HFF-Myc (cell line): Measurements from ENCODE around the gene HMGN4.
"Not testable (repeated sequence)": the region's sequence is repeated elsewhere in the genome, so short reads cannot be mapped to it uniquely, and the experiment has no call there.

ENCODE experiments used
- DNase-seq: peaks from one replicate; pipeline ENCODE4 v3.0.0-alpha.2; 2011; ENCODE audit warnings: low read depth; ENCODE audit errors: extremely low read depth
- H3K4me3 ChIP-seq: replicated peaks from 2 replicates; pipeline ENCODE4 v1.5.1; 2011; ENCODE audit warnings: low read depth, mild to moderate bottlenecking, control low read depth, low read length
- TF ChIP-seq, protein P1 (sequence below): IDR thresholded peaks from 2 replicates; pipeline ENCODE4 v1.5.1; 2012; ENCODE audit warnings: mild to moderate bottlenecking, low read depth, low read length, control low read depth; ENCODE audit errors: missing control alignments

Gene HMGN4

DNA sequence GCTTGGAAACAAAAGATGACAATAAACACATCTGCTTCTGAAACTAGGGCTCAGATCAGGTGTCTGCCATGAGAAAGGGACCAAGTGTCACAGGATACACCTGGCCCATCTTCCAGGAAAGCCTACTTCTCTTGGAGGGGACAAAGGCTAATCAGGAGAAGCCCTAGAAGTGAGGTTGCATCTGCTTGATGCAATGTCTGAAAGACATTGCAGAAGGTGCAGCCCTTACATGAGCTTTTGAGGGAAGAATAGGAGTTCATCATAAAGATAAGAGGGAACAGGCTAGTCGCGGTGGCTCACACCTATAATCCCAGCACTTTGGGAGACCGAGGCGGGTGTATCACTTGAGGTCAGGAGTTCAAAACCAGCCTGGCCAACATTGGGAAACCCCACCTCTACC, 40.6 kb upstream of the HMGN4 start:
- TF ChIP-seq, protein P1, sequence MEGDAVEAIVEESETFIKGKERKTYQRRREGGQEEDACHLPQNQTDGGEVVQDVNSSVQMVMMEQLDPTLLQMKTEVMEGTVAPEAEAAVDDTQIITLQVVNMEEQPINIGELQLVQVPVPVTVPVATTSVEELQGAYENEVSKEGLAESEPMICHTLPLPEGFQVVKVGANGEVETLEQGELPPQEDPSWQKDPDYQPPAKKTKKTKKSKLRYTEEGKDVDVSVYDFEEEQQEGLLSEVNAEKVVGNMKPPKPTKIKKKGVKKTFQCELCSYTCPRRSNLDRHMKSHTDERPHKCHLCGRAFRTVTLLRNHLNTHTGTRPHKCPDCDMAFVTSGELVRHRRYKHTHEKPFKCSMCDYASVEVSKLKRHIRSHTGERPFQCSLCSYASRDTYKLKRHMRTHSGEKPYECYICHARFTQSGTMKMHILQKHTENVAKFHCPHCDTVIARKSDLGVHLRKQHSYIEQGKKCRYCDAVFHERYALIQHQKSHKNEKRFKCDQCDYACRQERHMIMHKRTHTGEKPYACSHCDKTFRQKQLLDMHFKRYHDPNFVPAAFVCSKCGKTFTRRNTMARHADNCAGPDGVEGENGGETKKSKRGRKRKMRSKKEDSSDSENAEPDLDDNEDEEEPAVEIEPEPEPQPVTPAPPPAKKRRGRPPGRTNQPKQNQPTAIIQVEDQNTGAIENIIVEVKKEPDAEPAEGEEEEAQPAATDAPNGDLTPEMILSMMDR: no peak
- DNase-seq: no peak
- no peak overlapping the region for H3K4me3 ChIP-seq

GRCh38 chr6:26500102-26500501, 38.1 kb upstream of the HMGN4 start, which contains the start of gene BTN1A1:
Gene BTN1A1 (plus strand): TSS chr6:26500303. CDS start chr6:26501287, 984 bp downstream.
- TF ChIP-seq, protein P1: no peak
- no peak for DNase-seq
- no peak within 1 kb of the TSS for H3K4me3 ChIP-seq

GRCh38 chr6:26501482-26501986, 36.6 kb upstream of the HMGN4 start:
- DNase-seq: no peak
- H3K4me3 ChIP-seq: 0 out of 2 replicates have a peak overlapping the region, but pooled peaks have one; percentile 3
- TF ChIP-seq, protein P1: no peak

DNA sequence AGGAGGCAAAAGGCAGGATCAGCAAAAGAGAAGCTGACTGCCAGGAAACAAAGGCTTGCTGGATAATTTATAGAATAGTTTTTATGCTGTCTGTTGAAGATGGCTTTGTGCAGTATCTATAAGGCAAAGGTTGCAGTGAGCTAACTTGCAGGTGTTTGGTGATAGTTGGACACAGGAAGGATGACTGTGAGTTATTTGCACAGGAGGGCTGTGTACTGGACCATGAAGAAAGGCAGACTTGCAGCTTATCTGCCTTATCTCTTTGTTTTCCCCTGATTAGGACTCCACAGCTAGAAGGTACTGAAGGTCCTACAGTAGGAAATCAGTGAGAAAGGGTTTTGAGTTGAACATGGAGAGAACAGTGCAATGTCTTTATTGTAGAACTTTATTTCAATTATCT, 36.0 kb upstream of the HMGN4 start:
- TF ChIP-seq, protein P1: no peak
- no peak for DNase-seq
- H3K4me3 ChIP-seq: no peak overlapping the region

- no peak for DNase-seq
- TF ChIP-seq, protein P1: no peak
- no peak overlapping the region for H3K4me3 ChIP-seq
Observed at GRCh38 chr6:26502626-26503025, 35.5 kb upstream of the HMGN4 start.

DNA sequence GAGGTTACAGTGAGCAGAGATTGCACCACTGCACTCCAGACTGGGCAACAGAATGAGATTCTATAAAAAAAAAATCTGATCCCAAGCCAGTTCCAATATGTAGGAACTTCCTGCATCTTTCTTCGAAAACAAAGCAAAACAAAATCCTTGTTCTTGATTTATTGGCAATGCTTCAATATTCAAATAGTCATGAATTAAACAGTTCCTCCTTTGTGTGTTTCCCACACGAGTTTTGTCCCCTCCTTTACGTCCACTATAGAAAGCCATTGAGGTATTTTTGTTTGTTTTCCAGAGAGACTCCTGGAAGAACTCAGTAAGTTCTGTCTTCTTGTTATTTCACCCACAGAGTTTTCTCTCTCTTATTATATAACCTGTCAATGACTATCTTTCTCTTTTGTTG, 30.5 kb upstream of the HMGN4 start:
- H3K4me3 ChIP-seq: no peak overlapping the region
- TF ChIP-seq, protein P1: no peak
- DNase-seq: no peak

DNA sequence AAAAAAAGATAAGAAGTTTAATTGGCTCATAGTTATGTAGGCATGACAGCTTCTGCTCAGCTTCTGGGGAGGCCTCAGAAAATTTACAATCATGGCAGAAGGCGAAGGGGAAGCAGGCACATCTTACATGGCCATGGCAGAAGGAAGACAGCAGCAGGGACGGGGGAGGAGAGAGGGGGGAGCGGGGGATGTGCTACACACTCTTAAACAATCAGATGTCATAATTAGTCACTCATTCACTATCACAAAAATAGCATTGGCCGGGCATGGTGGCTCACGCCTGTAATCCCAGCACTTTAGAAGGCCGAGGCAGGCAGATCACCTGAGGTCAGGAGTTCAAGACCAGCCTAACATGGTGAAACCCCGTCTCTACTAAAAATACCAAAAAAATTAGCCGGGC, 27.1 kb upstream of the HMGN4 start:
- H3K4me3 ChIP-seq, DNase-seq: not testable (repeated sequence)

DNA sequence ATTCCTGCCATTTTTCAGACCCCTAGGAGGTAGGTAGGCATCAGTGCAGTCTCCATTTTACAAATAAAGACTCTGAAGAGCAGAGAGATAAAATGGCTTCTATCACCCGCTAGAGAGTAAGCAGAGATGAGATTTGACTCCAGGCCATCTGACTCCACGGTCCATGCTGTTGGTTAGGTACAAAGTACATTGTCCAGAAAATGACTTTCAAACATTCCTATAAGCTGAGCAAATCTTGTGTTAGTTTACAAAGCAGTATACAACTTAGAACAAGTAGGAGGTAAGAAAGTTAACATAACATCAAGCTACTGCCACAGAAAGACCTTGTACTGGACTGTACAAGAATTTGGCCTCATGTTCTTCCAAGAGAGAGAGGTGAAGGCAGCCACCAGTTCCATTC, 23.2 kb upstream of the HMGN4 start:
- no peak overlapping the region for H3K4me3 ChIP-seq
- DNase-seq: no peak
- TF ChIP-seq, protein P1: no peak
